Endodermal cell (in vitro differentiated cells): Measurements from ENCODE around the gene FAM107B. TPM values are rescaled to one million over a fixed set of nuclear protein-coding genes. Genes with fewer than 3 reads are reported as not detected.
A peak's percentile ranks its signal among the peaks of the same experiment; 100 is the strongest.

ENCODE experiments used
- DNase-seq: peaks from one replicate; pipeline ENCODE4 v3.0.0-alpha.2; 2017
- H3K27ac ChIP-seq: 2 replicates; pipeline ENCODE4 v1.5.1; 2013; ENCODE audit warnings: mild to moderate bottlenecking, low read depth, low read length, moderate library complexity
- H3K27me3 ChIP-seq: 2 replicates; pipeline ENCODE4 v1.6.1; 2013; ENCODE audit warnings: mild to moderate bottlenecking, low read length, moderate library complexity; ENCODE audit not compliant: insufficient read depth, control insufficient read depth, poor library complexity, severe bottlenecking
- H3K36me3 ChIP-seq: 2 replicates; pipeline ENCODE4 v1.7.0; 2013; ENCODE audit warnings: mild to moderate bottlenecking, low read length, moderate library complexity; ENCODE audit not compliant: control insufficient read depth, insufficient read depth
- H3K4me1 ChIP-seq: one replicate; pipeline ENCODE4 v1.7.0; 2013; ENCODE audit warnings: low read length; ENCODE audit not compliant: control insufficient read depth, insufficient read depth
- H3K4me3 ChIP-seq: 2 replicates; pipeline ENCODE4 v1.5.1; 2013; ENCODE audit warnings: mild to moderate bottlenecking, low read length, moderate library complexity
- H3K9ac ChIP-seq: 2 replicates; pipeline ENCODE4 v1.6.1; 2013; ENCODE audit warnings: mild to moderate bottlenecking, low read length, moderate library complexity; ENCODE audit not compliant: poor library complexity, severe bottlenecking; ENCODE audit errors: extremely low read depth
- H3K9me3 ChIP-seq: 2 replicates; pipeline ENCODE4 v1.6.1; 2013; ENCODE audit warnings: mild to moderate bottlenecking, low read length, moderate library complexity; ENCODE audit not compliant: control insufficient read depth
- H3K27ac Mint-ChIP-seq: 2 replicates; pipeline ENCODE4 v1.8.0; 2020; ENCODE audit warnings: mixed read lengths
- H3K27me3 Mint-ChIP-seq: 2 replicates; pipeline ENCODE4 v1.8.0; 2021; ENCODE audit warnings: mild to moderate bottlenecking, mixed read lengths; ENCODE audit not compliant: insufficient read depth
- H3K36me3 Mint-ChIP-seq: 2 replicates; pipeline ENCODE4 v1.8.0; 2020; ENCODE audit warnings: low read depth, mixed read lengths
- H3K4me1 Mint-ChIP-seq: 2 replicates; pipeline ENCODE4 v1.8.0; 2020; ENCODE audit warnings: mixed read lengths
- H3K4me3 Mint-ChIP-seq: 2 replicates; pipeline ENCODE4 v1.8.0; 2020; ENCODE audit warnings: mild to moderate bottlenecking, moderate library complexity, mixed read lengths
- H3K9me3 Mint-ChIP-seq: 2 replicates; pipeline ENCODE4 v1.8.0; 2020; ENCODE audit warnings: mild to moderate bottlenecking, mixed read lengths
- CTCF ChIP-seq: fragments of 200-600 bp; sonication (generic); conservative IDR thresholded peaks from 2 replicates; pipeline ENCODE4 v1.5.0; 2021; ENCODE audit warnings: antibody characterized with exemption, mild to moderate bottlenecking
- WGBS, 2 experiments: methylation state at CpG; one replicate each; pipeline versions ENCODE4 v1.1.5 to v1.1.7; 2013; ENCODE audit warnings: missing lambda C conversion rate in 2 of 2, mixed read lengths in 1 of 2; ENCODE audit not compliant: insufficient coverage in 1 of 2, insufficient read length in 1 of 2; 5-methylcytosine and 5-hydroxymethylcytosine counted together
- total RNA-seq, 2 donors: library from RNA; stranded (reverse); fragmentation: NEBNext Ultra II Directional in 1 of 2; extraction: Animal tissue kit (Norgen Biotek cat#: 25700) in 1 of 2; gene quantifications; 2 replicates in 1 of 2; 3 replicates in 1 of 2; pipeline ENCODE4 v1.2.1, GENCODE V29; 2021

Gene FAM107B
- total RNA-seq, 2 donors from 2014 or later: 16.0 to 24.0 TPM

GRCh38 chr10:14676732-14677131 is 98.0 kb downstream of the FAM107B start:
- Mint-ChIP-seq H3K4me1 (peaks cover 38% of the 10 kb centered on the region), H3K4me3 (no peak overlapping the region), H3K27ac (no peak overlapping the region), H3K36me3 (no peaks in the 10 kb centered on the region), H3K27me3 (peaks cover 5% of the 10 kb centered on the region), H3K9me3 (no peaks in the 10 kb centered on the region)
- DNase-seq: no peak
- Histone ChIP-seq H3K9ac (no peak overlapping the region), H3K4me1 (peaks cover 10% of the 10 kb centered on the region), H3K9me3 (no peaks in the 10 kb centered on the region), H3K4me3 (no peak overlapping the region), H3K27me3 (no peaks in the 10 kb centered on the region), H3K27ac (no peak overlapping the region), H3K36me3 (no peaks in the 10 kb centered on the region)
- 93% methylated on average over 3 of the region's 3 CpGs for WGBS, 2 experiments
- TF ChIP-seq CTCF: no peak

GRCh38 chr10:14674376-14675050 is 100.2 kb downstream of the FAM107B start:
- H3K4me1 Mint-ChIP-seq: peaks cover 39% of the 10 kb centered on the region
- H3K4me3 Mint-ChIP-seq: peak overlapping the region; percentile 27
- Histone ChIP-seq H3K27me3 (no peaks in the 10 kb centered on the region), H3K36me3 (no peaks in the 10 kb centered on the region), H3K9me3 (no peaks in the 10 kb centered on the region), H3K4me3 (no peak overlapping the region), H3K9ac (no peak overlapping the region), H3K27ac (no peak overlapping the region), H3K4me1 (peaks cover 10% of the 10 kb centered on the region)
- peak overlapping the region; percentile 77 for H3K27ac Mint-ChIP-seq
- WGBS, 2 experiments: 68 to 78% methylated on average over 6 to 8 of the region's 8 CpGs
- H3K9me3 Mint-ChIP-seq: peaks cover 3% of the 10 kb centered on the region
- peaks cover 5% of the 10 kb centered on the region for H3K27me3 Mint-ChIP-seq
- DNase-seq: peak; percentile 57
- TF ChIP-seq CTCF: no peak
- H3K36me3 Mint-ChIP-seq: no peaks in the 10 kb centered on the region

DNA sequence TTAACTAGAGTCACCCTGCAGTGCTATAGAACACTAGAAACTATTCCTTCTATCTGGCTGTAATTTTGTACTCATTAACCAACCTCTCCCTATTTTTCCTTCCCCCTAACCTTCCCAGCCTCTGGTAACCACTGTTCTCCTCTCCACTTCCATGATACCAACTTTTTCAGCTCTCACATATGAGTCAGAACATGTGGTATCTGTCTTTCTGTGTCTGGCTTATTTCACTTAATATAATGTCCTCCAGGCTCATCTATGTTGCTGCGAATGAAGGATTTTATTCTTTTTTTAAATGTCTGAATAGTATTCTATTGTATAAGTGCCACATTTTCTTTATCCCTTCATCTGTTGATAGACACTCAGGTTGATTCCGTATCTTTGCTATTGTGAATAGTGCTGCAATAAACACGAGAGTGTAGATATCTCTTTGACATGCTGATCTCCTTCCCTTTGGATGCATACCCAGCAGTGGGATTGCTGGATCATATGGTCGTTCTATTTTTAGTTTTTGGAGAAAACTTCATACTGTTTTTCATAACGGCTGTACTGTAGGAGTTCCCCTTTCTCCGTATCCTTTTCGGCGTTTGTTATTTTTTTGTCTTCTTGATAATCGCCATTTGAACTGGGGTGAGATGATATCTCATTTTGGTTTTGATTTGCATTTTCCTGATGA is 101.4 kb downstream of the FAM107B start:
- H3K27ac ChIP-seq: no peak overlapping the region
- no peaks in the 10 kb centered on the region for H3K36me3 Mint-ChIP-seq
- H3K4me3 Mint-ChIP-seq: peak overlapping the region; percentile 27
- TF ChIP-seq CTCF: no peak
- H3K9me3 ChIP-seq: no peaks in the 10 kb centered on the region
- no peak overlapping the region for H3K27ac Mint-ChIP-seq
- no peaks in the 10 kb centered on the region for H3K27me3 ChIP-seq
- no peak overlapping the region for H3K9ac ChIP-seq
- no peak for DNase-seq
- no peak overlapping the region for H3K4me3 ChIP-seq
- peaks cover 39% of the 10 kb centered on the region for H3K4me1 Mint-ChIP-seq
- peaks cover 2% of the 10 kb centered on the region for H3K27me3 Mint-ChIP-seq
- peaks cover 10% of the 10 kb centered on the region for H3K4me1 ChIP-seq
- peaks cover 3% of the 10 kb centered on the region for H3K9me3 Mint-ChIP-seq
- WGBS, 2 experiments: 86 to 94% methylated on average over 6 to 9 of the region's 9 CpGs
- H3K36me3 ChIP-seq: no peaks in the 10 kb centered on the region
